Testis (tissue), 2 donors: Measurements from ENCODE around the gene MTARC1.

Source experiments
- CTCF ChIP-seq, 3 experiments: fragments of 450-650 bp in 2 of 3; fragments of 200-600 bp in 1 of 3; sonication (generic) in 1 of 3; IDR thresholded peaks; one replicate each; pipeline ENCODE4 v1.5.1; 2016 to 2019; ENCODE audit warnings: antibody characterized with exemption in 3 of 3, mild to moderate bottlenecking in 2 of 3, moderate library complexity in 1 of 3
- POLR2A ChIP-seq: fragments of 450-650 bp; IDR thresholded peaks from one replicate; pipeline ENCODE4 v1.6.1; 2017; ENCODE audit warnings: antibody characterized with exemption, mild to moderate bottlenecking, moderate library complexity

- TF ChIP-seq CTCF (IDR thresholded peaks at IDR 0.05) (no peak), POLR2A (no peak)
Measured at GRCh38 chr1:220772846-220773245, 13.9 kb upstream of the MTARC1 start.
